NK-92 (cell line): ENCODE results near the gene FSIP1.

ENCODE experiments used
- DNase-seq: peaks from one replicate; lab custom pipeline; 2025; ENCODE audit not compliant: unreplicated experiment; lab: John Stamatoyannopoulos, UW

The FSIP1 gene

GRCh38 chr15:39584662-39585388 lies 197.8 kb downstream of the FSIP1 start:
- DNase-seq, result no peak

- no peak for DNase-seq
These were observed 198.4 kb downstream of the FSIP1 start for GRCh38 chr15:39584266-39584659.

- no peak for DNase-seq
These were observed 198.9 kb downstream of the FSIP1 start for GRCh38 chr15:39583596-39584265.

GRCh38 chr15:39582977-39583595 lies 199.6 kb downstream of the FSIP1 start:
- no peak for DNase-seq

GRCh38 chr15:39582286-39582976 lies 200.2 kb downstream of the FSIP1 start:
- DNase-seq, result no peak

GRCh38 chr15:39581793-39582285 lies 200.8 kb downstream of the FSIP1 start:
- DNase-seq, result no peak

- no peak for DNase-seq
These were observed 201.3 kb downstream of the FSIP1 start for GRCh38 chr15:39581242-39581792.

- DNase-seq, result no peak
These were observed 202.0 kb downstream of the FSIP1 start, which contains the start of gene THBS1 for GRCh38 chr15:39580485-39581241. Gene THBS1, plus strand, starts transcription at chr15:39581079. Its CDS starts 779 bp downstream, at chr15:39581858.

- DNase-seq, result no peak
These were observed 202.5 kb downstream of the FSIP1 start for GRCh38 chr15:39580117-39580484.

- no peak for DNase-seq
These were observed 203.0 kb downstream of the FSIP1 start for GRCh38 chr15:39579487-39580116.

- DNase-seq, result no peak
These were observed 203.7 kb downstream of the FSIP1 start for GRCh38 chr15:39578851-39579486.

GRCh38 chr15:39575180-39575579 lies 207.5 kb downstream of the FSIP1 start:
- DNase-seq, result no peak

GRCh38 chr15:39574427-39574826 lies 208.2 kb downstream of the FSIP1 start:
- DNase-seq, result no peak

- DNase-seq, result no peak
These were observed 208.8 kb downstream of the FSIP1 start for GRCh38 chr15:39573844-39574243.

GRCh38 chr15:39573287-39573686 lies 209.4 kb downstream of the FSIP1 start:
- no peak for DNase-seq

GRCh38 chr15:39565851-39566250 lies 216.8 kb downstream of the FSIP1 start:
- no peak for DNase-seq

- no peak for DNase-seq
These were observed 217.5 kb downstream of the FSIP1 start for GRCh38 chr15:39564972-39565665.

- DNase-seq, result no peak
These were observed 224.2 kb downstream of the FSIP1 start for GRCh38 chr15:39558421-39558820.

- DNase-seq, result no peak
These were observed 226.2 kb downstream of the FSIP1 start for GRCh38 chr15:39556461-39556860.
